ENCODE measurements around the gene XAF1.
"Not testable (repeated sequence)": the region's sequence is repeated elsewhere in the genome, so short reads cannot be mapped to it uniquely, and the experiment has no call there.

XAF1 gene

DNA sequence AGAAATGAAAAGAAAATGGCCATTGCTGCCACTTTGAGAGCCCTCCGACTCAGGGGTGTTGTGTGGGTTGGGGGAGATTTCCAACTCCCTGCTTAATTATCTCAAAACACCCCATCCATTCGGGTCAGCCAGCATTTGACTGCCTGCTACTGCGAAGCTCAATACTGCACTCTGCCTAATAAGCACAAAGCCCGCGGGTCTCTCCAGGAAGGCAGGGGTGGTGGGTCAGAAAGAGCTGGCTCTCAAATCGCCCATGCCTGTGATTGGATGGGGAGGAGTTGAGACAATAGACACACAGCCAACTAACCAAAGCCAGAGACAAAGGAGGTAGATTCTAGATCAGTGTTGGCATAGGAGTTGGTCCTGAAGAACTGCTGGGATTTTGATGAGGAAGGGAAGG lies 2.3 kb upstream of the XAF1 start:
- no peak for DNase-seq (ENCODE audit: low read depth)

GRCh38 chr17:6755281-6755680 lies 565 bp upstream of the XAF1 start:
- DNase-seq (ENCODE audit: low read depth) = no peak

GRCh38 chr17:6756425-6757031 lies 682 bp downstream of the XAF1 start:
- no peak for DNase-seq (ENCODE audit: low read depth)

DNA sequence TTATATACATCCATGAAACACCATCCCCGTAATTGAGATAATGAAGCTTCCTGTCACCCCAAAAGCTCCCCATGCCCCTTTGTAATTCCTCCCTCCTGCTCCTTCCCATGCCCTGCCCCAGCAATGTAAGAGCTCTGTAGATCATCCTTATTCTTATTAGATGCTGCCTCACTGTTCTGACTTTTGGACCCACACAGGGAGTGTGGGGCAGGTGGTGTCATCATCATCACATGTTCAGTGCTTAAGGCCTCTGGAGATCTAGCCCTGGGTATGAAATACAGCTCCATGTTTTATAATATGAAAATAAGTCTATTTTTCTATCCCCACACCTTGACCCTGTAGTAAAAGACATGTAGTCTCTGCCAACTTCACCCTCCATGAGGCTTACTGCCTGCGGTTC lies 1.9 kb downstream of the XAF1 start:
- no peak for DNase-seq (ENCODE audit: low read depth)

GRCh38 chr17:6761779-6762178 lies 5.9 kb downstream of the XAF1 start:
- DNase-seq (ENCODE audit: low read depth) = no peak

DNA sequence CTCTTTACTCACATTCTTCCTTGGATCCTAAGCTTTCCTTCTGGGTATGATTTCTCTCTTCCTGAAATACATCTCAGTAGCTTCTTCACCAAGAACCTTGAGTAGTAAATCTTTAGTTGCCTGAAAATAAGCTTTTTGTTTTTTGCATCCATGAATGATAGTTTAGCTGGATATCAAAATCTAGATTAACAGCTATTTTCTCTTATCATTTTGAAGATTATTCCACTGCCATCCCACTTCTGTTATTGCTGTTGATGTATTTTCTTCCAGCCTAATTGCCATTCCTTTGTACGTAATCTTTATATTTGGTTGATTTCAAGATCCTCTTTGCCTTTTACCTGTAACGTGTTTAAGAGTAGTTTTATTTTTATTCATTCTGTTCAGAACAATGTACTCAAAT lies 12.6 kb downstream of the XAF1 start:
- DNase-seq (ENCODE audit: low read depth) = no peak

DNA sequence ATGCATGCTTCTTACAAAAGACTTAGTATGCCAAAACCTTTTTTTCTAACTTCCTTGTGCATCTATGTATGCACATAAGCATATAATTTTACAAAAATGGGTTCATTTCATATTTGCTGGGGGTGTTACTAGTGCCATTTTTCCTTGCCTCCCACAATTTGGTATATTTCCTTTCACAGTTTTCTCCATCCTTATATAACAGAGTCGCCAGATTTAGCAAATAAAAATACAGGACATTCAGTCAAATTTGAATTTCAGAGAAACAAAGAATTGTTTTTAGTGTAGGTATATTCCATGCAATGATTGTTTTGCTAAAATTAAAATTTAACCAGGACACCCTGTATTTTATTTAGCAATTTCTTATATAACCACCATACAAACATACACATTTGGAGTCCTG lies 16.2 kb downstream of the XAF1 start:
- no peak for DNase-seq (ENCODE audit: low read depth)

DNA sequence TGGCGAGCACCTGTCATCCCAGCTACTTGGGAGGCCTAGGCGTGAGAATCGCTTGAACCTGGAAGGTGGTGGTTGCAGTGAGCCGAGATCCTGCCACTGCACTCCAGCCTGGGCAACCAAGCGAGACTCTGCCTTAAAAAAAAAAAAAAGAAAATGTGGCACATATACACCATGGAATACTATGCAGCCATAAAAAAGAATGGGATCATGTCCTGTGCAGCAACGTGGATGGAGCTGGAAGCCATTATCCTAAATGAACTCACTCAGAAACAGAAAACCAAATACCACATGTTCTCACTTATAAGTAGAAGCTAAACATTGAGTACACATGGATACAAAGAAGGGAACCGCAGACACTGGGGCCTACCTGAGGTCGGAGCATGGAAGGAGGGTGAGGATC lies 19.1 kb downstream of the XAF1 start:
- DNase-seq (ENCODE audit: low read depth) = not testable (repeated sequence)

GRCh38 chr17:6775871-6776405 lies 20.1 kb downstream of the XAF1 start, which contains the start of gene FBXO39:
Gene FBXO39, plus strand, starts transcription at chr17:6776215. Its CDS starts 3,654 bp downstream, at chr17:6779869.
- DNase-seq (ENCODE audit: low read depth) = no peak

DNA sequence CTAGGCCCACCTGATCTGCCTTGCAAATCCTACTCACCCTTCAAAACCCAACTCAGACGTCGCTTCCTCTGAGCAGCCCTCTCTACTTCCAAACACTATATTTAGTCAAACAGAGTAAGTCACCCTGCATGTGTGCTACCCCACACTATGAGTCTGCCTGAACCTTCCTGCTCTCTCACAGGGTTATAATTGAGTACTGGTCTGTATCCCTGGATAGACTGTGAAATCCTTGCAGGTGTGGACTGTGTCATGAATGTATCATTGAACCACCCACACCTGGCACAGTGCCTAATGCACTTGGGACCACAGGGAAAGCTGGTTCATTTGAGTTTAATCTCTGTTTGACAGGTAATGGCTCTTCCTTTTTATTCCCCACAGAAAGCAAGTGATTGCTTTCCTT lies 23.6 kb downstream of the XAF1 start:
- DNase-seq (ENCODE audit: low read depth) = no peak

DNA sequence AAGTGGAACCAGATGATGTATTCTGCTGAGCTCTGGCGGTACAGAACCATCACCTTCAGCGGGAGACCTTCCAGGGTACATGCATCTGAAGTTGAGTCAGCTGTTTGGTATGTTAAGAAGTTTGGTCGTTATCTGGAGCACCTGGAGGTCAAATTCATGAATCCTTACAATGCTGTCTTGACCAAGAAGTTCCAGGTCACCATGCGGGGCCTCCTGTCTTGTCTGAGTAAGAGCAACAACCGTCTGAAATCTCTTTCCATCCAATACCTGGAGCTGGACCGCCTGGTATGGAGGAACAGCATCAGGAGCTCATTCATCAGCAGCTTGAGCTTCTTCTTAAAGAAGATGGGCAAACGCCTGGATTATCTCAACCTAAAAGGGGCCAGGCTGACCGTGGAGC lies 24.2 kb downstream of the XAF1 start:
- no peak for DNase-seq (ENCODE audit: low read depth)

DNA sequence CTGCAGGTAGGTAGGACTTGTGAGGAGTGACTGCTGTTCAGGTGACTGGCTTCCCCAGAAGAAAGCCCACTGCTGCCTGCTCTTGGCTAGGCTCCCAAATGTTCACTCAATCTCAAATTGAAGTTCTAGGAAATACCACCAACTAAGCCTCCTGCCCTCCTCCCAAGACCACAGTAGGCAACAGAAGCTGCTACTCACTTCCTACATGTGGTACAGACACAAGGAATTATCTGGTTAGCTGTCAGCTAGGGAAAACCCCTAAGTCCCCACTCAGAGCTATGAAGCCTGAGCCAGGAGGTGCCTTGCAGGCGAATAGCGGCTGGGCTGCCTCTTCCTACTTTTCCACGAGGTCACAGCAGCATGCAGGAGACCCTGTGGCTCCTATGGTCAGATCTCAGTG lies 25.0 kb downstream of the XAF1 start:
- no peak for DNase-seq (ENCODE audit: low read depth)

- no peak for DNase-seq (ENCODE audit: low read depth)
Measured at GRCh38 chr17:6782244-6782643, 26.4 kb downstream of the XAF1 start.

DNA sequence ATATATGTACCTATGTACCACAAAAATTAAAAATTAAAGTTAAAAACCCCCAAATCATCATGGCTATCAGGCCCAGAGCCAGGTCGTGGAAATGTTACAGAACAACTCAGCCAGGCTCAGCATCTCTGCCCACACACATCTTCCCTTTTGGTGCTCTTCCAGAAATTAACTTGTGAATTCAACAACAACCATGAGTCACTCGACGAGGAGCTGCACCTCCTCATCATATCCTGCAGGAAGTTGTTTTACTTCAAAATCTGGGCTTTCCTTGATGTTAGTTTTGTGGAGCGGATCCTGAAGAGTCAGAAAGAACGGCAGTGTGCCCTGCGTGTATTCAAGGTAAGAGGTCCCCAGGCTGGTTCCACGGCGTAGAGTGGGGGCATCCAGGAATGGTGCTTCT lies 30.8 kb downstream of the XAF1 start:
- no peak for DNase-seq (ENCODE audit: low read depth)

GRCh38 chr17:6787081-6787693 lies 31.3 kb downstream of the XAF1 start:
- no peak for DNase-seq (ENCODE audit: low read depth)

DNA sequence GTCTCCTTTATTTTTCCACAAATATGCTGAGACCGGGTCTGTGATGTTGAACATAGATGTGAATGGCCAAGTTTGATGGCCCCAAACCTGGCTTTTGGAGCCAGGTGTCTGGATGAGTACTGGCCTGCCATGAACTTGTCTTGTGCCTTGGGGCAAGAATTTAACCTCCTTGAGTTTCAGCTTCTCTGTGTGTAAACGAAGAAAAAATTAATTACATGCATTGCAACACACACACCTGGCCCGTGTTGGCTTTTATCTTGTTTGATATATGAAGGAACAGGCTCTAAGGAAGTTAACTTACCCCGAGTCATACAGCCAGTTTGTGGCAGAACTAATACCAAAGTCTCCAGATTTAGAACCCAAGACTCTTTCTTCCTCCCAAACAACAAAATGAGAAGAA lies 33.3 kb downstream of the XAF1 start:
- no peak for DNase-seq (ENCODE audit: low read depth)

- no peak for DNase-seq (ENCODE audit: low read depth)
Measured at GRCh38 chr17:6793748-6794493, 38.1 kb downstream of the XAF1 start.

- no peak for DNase-seq (ENCODE audit: low read depth)
Measured at GRCh38 chr17:6796017-6796886, 40.4 kb downstream of the XAF1 start.

- no peak for DNase-seq (ENCODE audit: low read depth)
Measured at GRCh38 chr17:6796887-6797490, 41.1 kb downstream of the XAF1 start.

GRCh38 chr17:6797718-6798351 lies 42.0 kb downstream of the XAF1 start:
- DNase-seq (ENCODE audit: low read depth) = no peak

- DNase-seq (ENCODE audit: low read depth) = no peak
Measured at GRCh38 chr17:6799738-6800137, 43.9 kb downstream of the XAF1 start.
